ENCODE measurements around the gene FHIT. TPM values are rescaled to one million over a fixed set of nuclear protein-coding genes. Genes with fewer than 3 reads are reported as not detected.

The FHIT gene
- total and polyA plus RNA-seq, 10 of the 15 experiments (the other 5 are each of a cell fraction or from before 2014, with no cell fraction given): 4.2 to 14.9 (median 9.4) TPM

DNA sequence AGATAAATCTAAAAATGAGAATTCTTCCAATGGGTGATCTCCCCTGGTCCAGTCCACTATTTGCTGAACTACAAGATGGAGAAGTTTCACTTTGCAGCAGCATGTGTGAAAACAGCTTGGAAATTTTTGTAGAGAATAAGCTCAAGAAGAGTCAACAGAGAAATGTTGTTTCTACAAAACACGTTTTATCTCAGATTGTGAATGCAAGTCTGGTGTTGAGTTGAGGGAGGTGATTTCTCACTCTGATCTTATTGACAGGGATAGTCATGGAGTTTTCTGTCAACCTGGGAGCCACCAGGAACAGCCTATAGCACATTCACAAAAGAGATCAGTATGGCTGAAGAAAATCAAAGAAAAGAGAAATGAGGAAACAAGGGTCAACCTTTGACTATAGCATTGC is 1220.3 kb downstream of the FHIT start:
- Histone ChIP-seq H3K27me3 (replicated peaks in 1 of 2; ENCODE audit: control insufficient read depth in 2 of 2, insufficient read depth in 2 of 2, low read length in 1 of 2) (no peaks in the 10 kb centered on the region), H3K79me2 (ENCODE audit: control insufficient read depth, insufficient read depth, low read length) (no peaks in the 10 kb centered on the region), H3K9me3 (replicated peaks; ENCODE audit: control insufficient read depth, insufficient read depth, low read length) (no peaks in the 10 kb centered on the region), H3K36me3 (ENCODE audit: control insufficient read depth in 2 of 2, insufficient read depth in 2 of 2, low read length in 1 of 2) (no peaks in the 10 kb centered on the region), H4K20me1 (ENCODE audit: control insufficient read depth, insufficient read depth) (no peaks in the 10 kb centered on the region), H3K27ac (ENCODE audit: control insufficient read depth, insufficient read depth) (no peak overlapping the region), H2AFZ (ENCODE audit: control insufficient read depth, low read depth, low read length) (no peak overlapping the region), H3K4me3 (no peak overlapping the region), H3K9ac (ENCODE audit: control insufficient read depth, insufficient read depth, low read length) (no peak overlapping the region), H3K4me1 (ENCODE audit: control insufficient read depth, insufficient read depth, low read length) (no peaks in the 10 kb centered on the region), H3K4me2 (ENCODE audit: control insufficient read depth, insufficient read depth) (no peak overlapping the region)
- no peak for ATAC-seq
- in situ Hi-C loops (cut with MboI): no loop called here
- DNase-seq (ENCODE audit: low read depth, low spot score): no peak
- FAIRE-seq: no peak
- ChIA-PET CTCF (no interaction called here), RAD21 (ENCODE audit: unreplicated experiment) (no interaction called here), SMC1A (ENCODE audit: uncharacterized antibody, unreplicated experiment) (interaction anchor here (1.4 kb wide), 1 partner anchor 11 kb away, joined by 3 read pairs; no protein-coding TSS in a partner anchor), POLR2A (interaction anchor here (0.5 kb wide), 1 partner anchor 76 kb away, joined by 6 read pairs; no protein-coding TSS in a partner anchor)
- WGBS (ENCODE audit: insufficient coverage, insufficient replicate concordance, low lambda C conversion rate, missing lambda C conversion rate): 0% methylated on average over 1 of the region's 1 CpG
- TF ChIP-seq CBX3 (IDR thresholded peaks at IDR 0.05; ENCODE audit: borderline replicate concordance, low read depth) (no peak), SMAD5 (IDR thresholded peaks at IDR 0.05; ENCODE audit: low read depth) (no peak), MTA2 (IDR thresholded peaks at IDR 0.05; ENCODE audit: low read depth) (no peak), JUNB (IDR thresholded peaks at IDR 0.05) (no peak), NR2F1 (conservative IDR thresholded peaks at IDR 0.05) (no peak), HDAC2 (IDR thresholded peaks at IDR 0.05) (no peak), TCF12 (IDR thresholded peaks at IDR 0.05; ENCODE audit: low read depth, low read length) (no peak), IRF3 (IDR thresholded peaks at IDR 0.05) (no peak), CHD4 (IDR thresholded peaks at IDR 0.05) (no peak), TCF3 (IDR thresholded peaks at IDR 0.05; ENCODE audit: borderline replicate concordance, insufficient read depth, low read depth, low read length) (no peak), ESRRA (IDR thresholded peaks at IDR 0.05; ENCODE audit: low read length) (no peak), ZNF274 (IDR thresholded peaks at IDR 0.05; ENCODE audit: insufficient read depth, insufficient read length) (no peak), BCL11A (IDR thresholded peaks at IDR 0.05; ENCODE audit: low read depth, low read length) (no peak), MEF2B (IDR thresholded peaks at IDR 0.05; ENCODE audit: partially characterized antibody, poor library complexity, severe bottlenecking) (no peak), E2F4 (IDR thresholded peaks at IDR 0.05; ENCODE audit: low read depth, low read length) (no peak), ZNF384 (IDR thresholded peaks at IDR 0.05; ENCODE audit: borderline replicate concordance, low read depth, low read length) (no peak), SIX5 (IDR thresholded peaks at IDR 0.05; ENCODE audit: low read depth, low read length, severe bottlenecking) (no peak), ZNF217 (IDR thresholded peaks at IDR 0.05) (no peak), MTA3 (IDR thresholded peaks at IDR 0.05; ENCODE audit: borderline replicate concordance, low read length) (no peak)
- TF ChIP-seq, protein P1, sequence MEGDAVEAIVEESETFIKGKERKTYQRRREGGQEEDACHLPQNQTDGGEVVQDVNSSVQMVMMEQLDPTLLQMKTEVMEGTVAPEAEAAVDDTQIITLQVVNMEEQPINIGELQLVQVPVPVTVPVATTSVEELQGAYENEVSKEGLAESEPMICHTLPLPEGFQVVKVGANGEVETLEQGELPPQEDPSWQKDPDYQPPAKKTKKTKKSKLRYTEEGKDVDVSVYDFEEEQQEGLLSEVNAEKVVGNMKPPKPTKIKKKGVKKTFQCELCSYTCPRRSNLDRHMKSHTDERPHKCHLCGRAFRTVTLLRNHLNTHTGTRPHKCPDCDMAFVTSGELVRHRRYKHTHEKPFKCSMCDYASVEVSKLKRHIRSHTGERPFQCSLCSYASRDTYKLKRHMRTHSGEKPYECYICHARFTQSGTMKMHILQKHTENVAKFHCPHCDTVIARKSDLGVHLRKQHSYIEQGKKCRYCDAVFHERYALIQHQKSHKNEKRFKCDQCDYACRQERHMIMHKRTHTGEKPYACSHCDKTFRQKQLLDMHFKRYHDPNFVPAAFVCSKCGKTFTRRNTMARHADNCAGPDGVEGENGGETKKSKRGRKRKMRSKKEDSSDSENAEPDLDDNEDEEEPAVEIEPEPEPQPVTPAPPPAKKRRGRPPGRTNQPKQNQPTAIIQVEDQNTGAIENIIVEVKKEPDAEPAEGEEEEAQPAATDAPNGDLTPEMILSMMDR (IDR thresholded peaks at IDR 0.05 in 2 of 3, conservative IDR thresholded peaks at IDR 0.05 in 1 of 3; ENCODE audit: control insufficient read depth in 2 of 3, extremely low read depth in 1 of 3, insufficient read depth in 1 of 3, low read depth in 3 of 3, low read length in 3 of 3): no peak
- intact Hi-C loops (cut with micrococcal nuclease; ENCODE audit: unreplicated experiment): no loop called here
- BruUV-seq (replicated peaks): no TSS peak
